RWPE1 (cell line): ENCODE data around the gene TEX14.
A peak's percentile ranks its signal among the peaks of the same experiment; 100 is the strongest.
"Not testable (repeated sequence)": the region's sequence is repeated elsewhere in the genome, so short reads cannot be mapped to it uniquely, and the experiment has no call there.

Experiments used
- CTCF ChIA-PET: fragments of 350-600 bp; sonication (Branson Sonifier 250); formaldehyde crosslinking; extraction: SDS; loops from one replicate; lab custom pipeline; 2021; lab: Yijun Ruan, JAX
- POLR2A ChIA-PET: fragments of 400-600 bp; formaldehyde crosslinking; extraction: SDS; loops from one replicate; lab custom pipeline; 2020; ENCODE audit warnings: antibody characterized with exemption; ENCODE audit not compliant: low non-redundant PET; lab: Yijun Ruan, JAX
- DNase-seq: peaks from one replicate; pipeline ENCODE4 v3.0.0; 2012; ENCODE audit warnings: low spot score
- H3K27ac ChIP-seq: fragments of 450-650 bp; 2 replicates; pipeline ENCODE4 v1.5.1; 2017
- TF ChIP-seq, protein P1 (sequence below): fragments of 450-650 bp; conservative IDR thresholded peaks from 2 replicates; pipeline ENCODE4 v1.5.1; 2017; ENCODE audit warnings: low read depth, mild to moderate bottlenecking

Gene TEX14

DNA sequence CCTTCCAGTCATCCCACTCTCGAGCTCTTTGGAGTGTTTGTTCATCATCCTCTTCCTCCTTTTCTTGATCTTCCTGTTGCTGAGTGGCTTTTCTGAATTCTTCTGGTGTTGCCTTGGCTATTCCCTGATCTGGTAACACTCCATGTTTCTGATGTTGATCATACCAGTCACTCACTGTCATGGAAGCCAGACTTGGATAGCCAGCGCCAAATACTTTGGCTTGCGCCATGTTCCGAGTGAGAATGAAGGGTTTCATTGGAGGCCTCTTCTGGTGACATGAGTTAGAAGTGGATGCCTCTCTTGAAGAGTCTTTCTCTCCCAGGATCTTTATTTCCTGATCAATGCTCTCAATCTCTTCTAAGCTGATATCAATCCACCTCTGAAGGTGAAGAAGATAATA lies 31.2 kb downstream of the TEX14 start:
- no peak for DNase-seq
- TF ChIP-seq, protein P1, sequence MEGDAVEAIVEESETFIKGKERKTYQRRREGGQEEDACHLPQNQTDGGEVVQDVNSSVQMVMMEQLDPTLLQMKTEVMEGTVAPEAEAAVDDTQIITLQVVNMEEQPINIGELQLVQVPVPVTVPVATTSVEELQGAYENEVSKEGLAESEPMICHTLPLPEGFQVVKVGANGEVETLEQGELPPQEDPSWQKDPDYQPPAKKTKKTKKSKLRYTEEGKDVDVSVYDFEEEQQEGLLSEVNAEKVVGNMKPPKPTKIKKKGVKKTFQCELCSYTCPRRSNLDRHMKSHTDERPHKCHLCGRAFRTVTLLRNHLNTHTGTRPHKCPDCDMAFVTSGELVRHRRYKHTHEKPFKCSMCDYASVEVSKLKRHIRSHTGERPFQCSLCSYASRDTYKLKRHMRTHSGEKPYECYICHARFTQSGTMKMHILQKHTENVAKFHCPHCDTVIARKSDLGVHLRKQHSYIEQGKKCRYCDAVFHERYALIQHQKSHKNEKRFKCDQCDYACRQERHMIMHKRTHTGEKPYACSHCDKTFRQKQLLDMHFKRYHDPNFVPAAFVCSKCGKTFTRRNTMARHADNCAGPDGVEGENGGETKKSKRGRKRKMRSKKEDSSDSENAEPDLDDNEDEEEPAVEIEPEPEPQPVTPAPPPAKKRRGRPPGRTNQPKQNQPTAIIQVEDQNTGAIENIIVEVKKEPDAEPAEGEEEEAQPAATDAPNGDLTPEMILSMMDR = no peak
- ChIA-PET CTCF (interaction anchor here (0.5 to 1.3 kb wide), 2 partner anchors 72 to 1241 kb away, joined by 3 read pairs; no protein-coding TSS in a partner anchor), POLR2A (no interaction called here)
- H3K27ac ChIP-seq = no peak overlapping the region

DNA sequence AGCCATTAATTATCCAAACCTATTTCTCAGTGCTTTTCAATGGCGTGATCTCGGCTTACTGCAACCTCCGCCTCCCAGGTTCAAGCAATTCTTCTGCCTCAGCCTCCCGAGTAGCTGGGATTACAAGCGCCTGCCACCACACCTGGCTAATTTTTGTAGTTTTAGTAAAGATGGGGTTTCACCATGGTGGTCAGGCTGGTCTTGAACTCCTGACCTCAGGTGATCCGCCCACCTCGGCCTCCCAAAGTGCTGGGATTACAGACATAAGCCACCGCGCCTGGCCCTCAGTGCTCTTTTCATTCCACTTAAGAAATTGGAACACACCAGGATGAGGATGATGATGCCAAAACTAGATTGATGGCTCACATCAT lies 32.1 kb downstream of the TEX14 start:
- CTCF ChIA-PET = interaction anchor here (0.9 to 1.3 kb wide), 2 partner anchors 71 to 141 kb away, joined by 3 read pairs; no protein-coding TSS in a partner anchor
- H3K27ac ChIP-seq, DNase-seq: not testable (repeated sequence)
- POLR2A ChIA-PET = interaction anchor here (1.0 kb wide), 1 partner anchor 33 kb away, joined by 5 read pairs; the partner anchor contains the start of gene RAD51C

DNA sequence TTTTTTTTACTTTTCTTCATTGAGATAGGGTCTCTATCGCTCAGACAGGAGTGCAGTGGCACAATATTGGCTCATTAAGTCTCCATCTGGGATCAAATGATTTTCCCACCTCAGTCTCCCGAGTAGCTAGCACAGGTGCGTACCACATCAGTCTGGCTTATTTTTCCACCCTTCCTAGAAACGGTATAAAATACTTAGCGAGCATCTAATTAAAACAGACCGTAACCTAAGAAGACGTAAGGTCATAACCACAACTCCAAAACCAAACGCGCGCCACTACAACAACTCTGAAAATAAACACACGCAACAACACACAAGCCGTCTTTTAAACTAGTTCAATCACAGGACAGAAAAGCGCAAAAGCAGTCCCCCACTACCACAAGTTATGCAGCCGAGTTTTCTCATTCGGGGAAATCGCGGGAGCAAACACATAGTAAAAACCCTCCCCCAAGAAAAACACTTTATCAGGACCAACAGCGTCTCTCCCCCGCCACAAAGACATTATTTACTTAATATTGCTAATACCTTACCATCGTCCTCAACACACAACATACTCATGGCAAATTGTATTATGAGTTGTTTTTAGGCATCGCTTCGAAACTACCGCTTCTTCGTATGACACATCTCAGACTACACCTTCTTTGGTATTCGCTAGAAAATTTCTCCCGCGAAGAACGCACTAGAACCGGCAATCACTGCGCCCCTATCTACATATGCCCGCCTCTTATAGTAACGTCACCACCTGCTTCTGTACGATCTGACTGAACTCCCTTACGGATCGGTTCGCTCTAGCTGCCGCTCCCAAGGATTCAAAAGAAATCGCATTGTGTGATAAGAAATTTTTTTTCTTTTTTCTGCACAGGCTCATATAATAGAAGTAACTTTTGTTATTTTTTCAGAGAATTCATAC lies 32.8 kb downstream of the TEX14 start:
- ChIA-PET CTCF (interaction anchor here (0.7 to 1.3 kb wide), 3 partner anchors 71 to 341 kb away, joined by 3 read pairs; no protein-coding TSS in a partner anchor), POLR2A (interaction anchor here (0.7 to 1.0 kb wide), 2 partner anchors 31 to 34 kb away, joined by 3 to 5 read pairs; partner anchors contain the start of gene RAD51C)
- no peak overlapping the region; the same call in 1 of the 2 replicates for H3K27ac ChIP-seq
- TF ChIP-seq, protein P1 = no peak
- DNase-seq = peak; percentile 85

DNA sequence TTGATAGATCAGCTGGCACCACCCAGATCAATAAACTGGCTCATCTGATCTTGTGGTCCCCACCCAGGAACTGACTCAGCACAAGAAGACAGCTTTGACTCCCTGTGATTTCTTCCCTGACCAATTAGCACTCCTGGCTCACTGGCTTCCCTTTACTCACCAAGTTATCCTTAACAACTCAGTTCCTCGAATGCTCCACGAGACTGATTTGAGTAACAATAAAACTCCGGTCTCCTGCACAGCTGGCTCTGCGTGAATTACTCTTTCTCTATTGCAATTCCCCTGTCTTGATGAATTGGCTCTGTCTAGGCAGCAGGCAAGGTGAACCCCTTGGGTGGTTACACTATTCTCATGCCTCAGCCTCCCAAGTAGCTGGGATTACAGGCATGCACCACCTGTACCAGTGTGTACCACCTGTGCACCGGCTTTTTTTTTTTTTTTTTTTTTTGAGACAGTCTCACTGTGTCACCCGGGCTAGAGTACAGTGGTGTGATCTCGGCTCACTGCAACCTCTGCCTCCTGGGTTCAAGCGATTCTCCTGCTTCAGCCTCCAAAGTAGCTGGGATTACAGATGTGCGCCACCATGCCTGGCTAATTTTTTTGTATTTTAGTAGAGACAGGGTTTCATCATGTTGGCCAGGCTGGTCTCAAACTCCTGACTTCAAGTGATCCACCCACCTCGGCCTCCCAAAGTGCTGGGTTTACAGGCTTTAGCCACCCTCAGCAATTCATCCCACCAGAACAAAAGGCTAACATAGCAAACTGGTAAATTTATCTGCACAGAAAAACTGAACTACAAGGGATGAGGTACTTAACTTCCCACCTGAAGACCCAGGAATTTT lies 33.7 kb downstream of the TEX14 start:
- ChIA-PET POLR2A (interaction anchor here (0.7 kb wide), 1 partner anchor 32 kb away, joined by 3 read pairs; no protein-coding TSS in a partner anchor), CTCF (interaction anchor here (0.7 kb wide), 1 partner anchor 342 kb away, joined by 3 read pairs; no protein-coding TSS in a partner anchor)
- DNase-seq = not testable (repeated sequence)
- H3K27ac ChIP-seq = 0 out of 2 replicates have a peak overlapping the region, but pooled peaks have one; percentile 14

DNA sequence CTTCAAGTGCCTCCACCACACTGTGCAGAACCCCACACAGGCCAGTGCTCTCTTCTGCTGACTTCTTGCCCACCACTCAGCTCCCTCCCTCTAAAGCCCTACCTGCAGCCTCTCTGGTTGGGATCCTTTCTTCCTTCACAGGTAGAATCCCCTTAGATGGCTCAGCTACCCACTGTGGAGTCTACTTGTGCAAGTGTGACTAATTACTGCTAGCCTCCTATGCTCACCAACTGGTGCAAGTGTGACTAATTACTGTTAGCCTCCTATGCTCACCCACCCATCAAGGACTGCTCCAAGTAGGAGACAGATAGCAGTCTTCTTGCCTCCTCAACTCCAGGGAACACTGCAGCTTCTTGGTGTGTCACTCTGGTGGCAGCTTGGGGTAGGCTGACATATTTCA lies 43.6 kb downstream of the TEX14 start:
- ChIA-PET CTCF (interaction anchor here (0.6 kb wide), 1 partner anchor 475 kb away, joined by 5 read pairs; no protein-coding TSS in a partner anchor), POLR2A (no interaction called here)
- H3K27ac ChIP-seq = no peak overlapping the region
- no peak for DNase-seq
- TF ChIP-seq, protein P1 = no peak

DNA sequence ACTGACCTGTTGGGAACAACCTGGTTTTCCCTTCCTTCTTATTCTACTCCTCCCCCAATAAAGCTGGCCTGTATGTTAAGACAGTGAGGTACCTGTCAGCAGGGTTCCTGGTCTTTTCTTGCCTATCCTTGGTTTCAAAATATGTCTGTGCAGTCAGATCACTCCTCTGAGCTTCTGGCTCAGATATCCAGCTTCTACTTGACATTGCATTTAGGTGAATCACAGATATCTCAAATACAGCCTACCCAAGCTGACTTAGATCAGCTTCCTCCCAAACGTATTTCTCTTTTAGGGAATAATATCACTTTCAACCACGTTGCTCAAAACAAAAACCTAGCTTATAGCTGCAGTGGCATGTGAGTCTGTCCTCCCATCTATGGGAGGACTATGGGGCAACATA lies 48.7 kb downstream of the TEX14 start:
- POLR2A ChIA-PET = interaction anchor here (0.5 to 1.0 kb wide), 2 partner anchors 11 to 23 kb away, joined by 3 to 6 read pairs; no protein-coding TSS in a partner anchor
- TF ChIP-seq, protein P1 = no peak
- peak; percentile 33 for DNase-seq
- H3K27ac ChIP-seq = no peak overlapping the region
- CTCF ChIA-PET = interaction anchor here (0.6 kb wide), 1 partner anchor 967 kb away, joined by 3 read pairs; no protein-coding TSS in a partner anchor

DNA sequence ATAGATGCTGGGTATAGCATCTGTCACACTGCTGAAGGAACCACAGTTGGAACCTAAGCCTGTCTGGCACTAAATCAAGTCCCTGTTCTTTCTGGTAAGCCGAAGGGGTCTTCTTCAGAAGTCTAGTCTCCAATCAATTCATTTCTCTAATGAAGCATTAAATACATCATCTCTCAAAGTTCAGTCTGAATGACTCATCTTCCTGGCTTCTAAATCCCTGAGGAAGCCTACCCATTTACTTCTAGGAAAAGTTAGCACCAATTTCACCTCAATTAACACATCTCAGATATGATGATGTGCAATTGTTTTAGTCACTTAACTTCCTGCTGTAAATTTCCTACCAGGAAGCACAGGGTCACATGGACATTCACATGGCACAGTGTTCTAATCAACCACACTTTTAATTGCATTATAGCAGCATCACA lies 49.9 kb downstream of the TEX14 start:
- ChIA-PET POLR2A (no interaction called here), CTCF (no interaction called here)
- TF ChIP-seq, protein P1 = no peak
- DNase-seq = no peak
- H3K27ac ChIP-seq = no peak overlapping the region
